NCI-H2081 treated with DMSO at 0.1 percent for 48 hours (cell line): ENCODE results near the gene FGD4.

Source experiments
- DNase-seq: peaks from one replicate; lab custom pipeline; 2025; lab: John Stamatoyannopoulos, UW

Gene FGD4

DNA sequence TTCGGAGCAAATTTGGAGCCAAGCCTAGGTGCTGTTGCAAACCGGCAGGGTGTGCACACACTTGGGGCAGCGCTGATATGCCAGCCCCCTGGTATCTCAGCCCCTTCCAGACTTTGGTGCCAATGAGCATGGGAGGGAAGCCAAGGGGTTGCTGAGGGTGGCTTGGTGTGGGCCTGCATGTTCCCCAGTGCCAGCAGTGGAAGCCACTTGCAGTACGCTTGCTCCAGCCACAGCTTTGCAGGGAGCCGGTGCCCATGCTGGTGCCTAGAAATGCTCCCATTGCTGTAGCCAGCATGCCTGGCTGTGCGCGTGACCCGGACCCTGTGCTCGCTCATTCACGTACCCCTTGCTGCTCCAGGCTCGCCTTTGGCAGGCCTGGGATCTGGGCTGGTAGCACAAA, 212.6 kb downstream of the FGD4 start:
- no peak for DNase-seq

DNA sequence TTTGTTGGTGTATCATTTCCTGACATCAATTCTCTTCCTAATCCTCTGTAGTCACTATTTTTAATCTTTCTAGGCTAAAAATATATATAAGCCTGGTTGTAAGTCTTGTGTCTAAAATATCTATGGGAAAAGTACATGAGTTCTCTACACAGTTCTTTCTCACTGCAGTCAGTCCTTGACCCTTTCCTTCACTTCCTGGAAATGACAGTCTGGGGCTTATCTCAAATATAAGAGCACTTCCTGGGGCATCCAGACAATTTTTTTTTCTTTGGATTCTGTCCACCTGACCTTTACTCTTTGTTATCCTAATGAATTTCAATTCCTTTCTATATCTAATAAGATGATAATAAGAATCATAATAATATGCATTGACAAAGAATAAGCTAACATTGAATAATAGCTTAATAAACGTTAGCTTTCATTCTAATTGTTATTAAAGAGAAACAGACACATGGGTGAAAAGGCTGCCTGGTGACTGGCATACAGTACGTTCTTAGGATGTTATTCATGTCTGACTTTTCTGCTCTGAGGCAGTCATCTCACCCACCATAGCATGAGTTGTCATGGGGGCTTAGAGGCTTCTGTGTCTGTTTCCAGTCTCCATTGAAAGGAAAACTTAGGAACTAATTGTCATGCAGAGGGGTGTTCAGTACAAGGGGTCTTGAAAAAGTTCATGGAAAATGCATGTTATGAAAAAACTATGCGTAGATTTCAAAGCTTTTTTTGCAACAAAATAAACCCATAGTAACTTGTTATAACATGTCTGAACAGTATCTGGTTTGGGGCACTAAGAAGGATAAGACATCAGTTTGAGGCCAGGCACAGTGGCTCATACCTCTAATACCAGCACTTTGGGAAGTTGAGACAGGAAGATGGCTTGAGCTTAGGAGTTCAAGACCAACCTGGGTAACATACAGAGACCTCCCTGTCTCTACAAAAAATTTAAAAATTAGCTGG, 213.6 kb downstream of the FGD4 start:
- no peak for DNase-seq

DNA sequence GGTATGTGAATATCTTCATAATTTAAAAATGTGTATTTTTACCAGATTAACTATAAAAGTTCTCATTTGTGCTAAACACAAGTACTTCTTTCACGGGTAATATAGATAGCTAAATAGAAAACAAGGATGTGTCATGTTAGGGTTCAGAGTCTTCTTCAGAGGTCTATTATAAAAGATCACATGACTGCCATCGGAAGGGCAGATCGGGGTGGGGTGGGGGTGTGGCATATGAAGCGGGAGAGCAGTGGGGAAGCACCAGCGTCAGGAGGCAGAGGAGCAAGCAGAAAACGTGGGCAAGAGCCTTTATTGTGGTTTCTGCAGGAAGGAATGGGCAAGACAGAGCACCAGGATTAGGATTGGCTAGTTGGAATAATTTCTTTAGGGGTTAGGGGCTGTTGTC, 216.1 kb downstream of the FGD4 start:
- no peak for DNase-seq

DNA sequence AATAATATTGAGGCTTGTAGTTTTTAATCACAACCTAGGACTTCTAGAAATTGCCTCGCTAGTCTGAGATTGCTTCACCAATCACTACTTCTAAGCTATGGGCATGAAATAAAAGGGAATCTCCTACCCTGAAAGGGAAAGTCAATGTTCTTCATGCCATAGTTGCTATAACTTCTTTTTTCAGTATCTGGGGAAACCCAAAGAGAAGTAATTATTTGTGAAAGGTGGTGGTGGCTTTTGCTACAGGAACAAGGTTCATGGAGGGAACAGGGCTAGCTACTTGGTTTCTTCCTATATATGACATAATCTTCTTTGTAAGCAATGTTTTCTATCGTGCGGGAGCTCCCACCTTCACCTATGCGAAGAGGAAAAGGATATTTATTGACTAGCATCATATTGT, 218.2 kb downstream of the FGD4 start:
- DNase-seq, result no peak

DNA sequence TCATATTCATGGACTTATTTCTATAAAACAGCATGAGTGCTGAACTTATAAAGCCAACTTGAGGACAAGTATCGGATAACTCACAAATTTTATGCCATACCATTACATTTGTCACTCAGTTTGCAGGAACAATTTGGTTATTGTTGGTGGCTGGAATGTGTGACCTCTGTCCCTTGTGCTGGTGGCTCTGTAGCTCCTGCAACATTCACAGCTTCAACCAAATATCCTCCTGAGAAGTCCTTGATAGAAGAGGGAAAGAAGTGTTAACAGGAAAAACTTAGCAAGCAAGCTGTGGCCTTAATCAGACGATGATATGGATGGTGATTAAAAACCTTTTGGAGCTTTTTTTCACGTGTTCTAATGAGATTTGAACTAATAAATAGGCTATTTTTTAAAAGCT, 218.8 kb downstream of the FGD4 start:
- no peak for DNase-seq

DNA sequence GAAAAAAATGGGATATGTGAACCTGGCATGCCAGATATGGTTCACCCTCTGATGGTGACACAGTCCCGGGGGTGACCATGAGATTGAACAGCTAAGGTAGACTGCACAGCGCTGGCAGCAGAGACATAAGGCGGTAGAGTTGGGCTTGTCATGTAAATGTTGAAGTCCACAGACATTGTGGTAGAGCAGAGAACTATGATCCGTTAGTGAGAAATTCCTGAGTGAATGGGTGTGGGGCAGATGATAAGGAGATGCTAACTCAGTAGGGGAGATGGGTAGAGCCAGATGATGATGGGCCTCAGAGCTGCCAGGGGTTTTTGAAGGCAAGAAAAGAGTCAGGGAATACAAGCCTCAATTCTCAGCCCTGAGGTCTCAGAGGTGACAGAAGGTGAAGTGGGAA, 228.6 kb downstream of the FGD4 start:
- DNase-seq, result no peak

DNA sequence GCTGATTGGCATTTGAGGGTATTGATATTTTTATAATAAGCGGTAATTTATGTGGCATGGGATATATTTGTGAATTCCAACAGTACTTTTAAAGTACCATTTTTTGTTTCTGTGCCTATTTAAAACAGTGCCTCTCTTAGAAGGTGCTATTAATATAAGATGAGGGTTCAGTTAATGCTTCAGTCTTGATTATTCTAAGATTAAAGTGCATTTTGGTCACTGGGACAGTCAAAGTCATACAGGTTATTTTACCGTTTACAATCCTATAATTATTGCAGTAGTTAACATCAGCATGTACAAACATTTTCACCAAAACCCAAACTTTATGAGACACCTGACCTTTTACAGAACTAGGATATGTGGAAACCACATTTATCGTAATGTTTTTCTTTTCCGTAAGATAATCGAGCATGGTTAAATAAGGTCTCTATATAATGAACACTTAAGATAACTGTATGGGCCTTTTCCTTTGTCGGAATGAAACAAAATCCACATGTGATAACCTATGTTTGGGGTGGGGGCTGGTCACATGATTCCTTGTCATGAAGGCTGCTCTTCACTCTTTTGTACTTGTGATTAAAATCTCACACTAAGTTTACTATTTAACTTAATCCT, 242.0 kb downstream of the FGD4 start:
- no peak for DNase-seq

DNA sequence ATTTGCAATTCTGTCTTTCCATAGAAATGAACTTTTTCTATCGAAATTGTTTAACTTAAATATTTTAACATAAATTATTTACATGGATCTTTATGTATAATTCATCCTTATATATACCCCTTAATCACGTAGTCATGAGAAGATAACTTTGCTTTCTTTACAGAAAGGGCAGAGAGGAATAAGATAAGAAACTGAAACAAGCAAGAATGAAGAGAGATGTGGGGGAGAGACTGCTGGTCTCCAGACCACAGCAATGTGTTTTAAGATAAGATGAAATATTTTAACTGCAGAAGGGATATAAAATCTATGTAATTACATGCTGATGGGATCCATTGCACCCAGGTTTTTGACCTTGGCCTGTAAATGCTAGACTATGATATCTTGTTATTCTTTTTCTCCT, 245.1 kb downstream of the FGD4 start:
- no peak for DNase-seq

DNA sequence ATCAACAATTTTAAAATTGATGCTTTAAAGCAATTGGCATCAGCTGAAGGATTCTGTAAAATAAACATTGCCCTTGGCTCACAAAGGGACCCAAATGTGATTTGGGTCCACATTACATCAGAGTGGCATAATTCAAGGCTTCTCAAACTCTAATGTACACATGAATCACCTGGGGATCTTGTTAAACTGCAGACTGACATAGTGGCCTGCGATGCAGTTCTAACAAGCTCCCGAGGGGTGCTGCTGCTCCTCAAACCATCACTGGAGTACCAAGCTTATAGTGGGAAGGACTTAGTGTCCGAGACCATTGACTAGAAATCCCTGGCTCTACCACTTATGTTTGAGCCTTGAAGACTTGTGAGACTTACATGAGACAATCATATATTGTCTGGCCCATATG, 247.9 kb downstream of the FGD4 start:
- no peak for DNase-seq

DNA sequence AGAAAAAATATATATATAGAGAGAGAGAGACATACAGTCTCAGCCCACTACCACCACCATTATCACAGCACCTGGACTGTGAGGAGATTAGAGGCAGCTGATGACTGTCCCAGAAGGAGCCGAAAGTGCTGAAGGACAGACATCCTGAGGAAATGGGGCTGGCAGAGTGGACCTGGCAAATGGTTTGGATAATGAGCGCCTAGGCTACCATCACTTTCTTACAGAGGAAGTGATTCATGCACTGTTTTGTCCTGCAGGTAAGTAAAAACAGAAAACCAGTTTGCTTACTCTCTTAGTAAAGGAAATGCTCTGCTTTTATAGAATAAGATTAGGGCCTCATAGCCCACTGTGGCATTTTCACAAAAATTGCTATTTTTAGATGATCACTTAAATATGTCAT, 251.2 kb downstream of the FGD4 start:
- no peak for DNase-seq

DNA sequence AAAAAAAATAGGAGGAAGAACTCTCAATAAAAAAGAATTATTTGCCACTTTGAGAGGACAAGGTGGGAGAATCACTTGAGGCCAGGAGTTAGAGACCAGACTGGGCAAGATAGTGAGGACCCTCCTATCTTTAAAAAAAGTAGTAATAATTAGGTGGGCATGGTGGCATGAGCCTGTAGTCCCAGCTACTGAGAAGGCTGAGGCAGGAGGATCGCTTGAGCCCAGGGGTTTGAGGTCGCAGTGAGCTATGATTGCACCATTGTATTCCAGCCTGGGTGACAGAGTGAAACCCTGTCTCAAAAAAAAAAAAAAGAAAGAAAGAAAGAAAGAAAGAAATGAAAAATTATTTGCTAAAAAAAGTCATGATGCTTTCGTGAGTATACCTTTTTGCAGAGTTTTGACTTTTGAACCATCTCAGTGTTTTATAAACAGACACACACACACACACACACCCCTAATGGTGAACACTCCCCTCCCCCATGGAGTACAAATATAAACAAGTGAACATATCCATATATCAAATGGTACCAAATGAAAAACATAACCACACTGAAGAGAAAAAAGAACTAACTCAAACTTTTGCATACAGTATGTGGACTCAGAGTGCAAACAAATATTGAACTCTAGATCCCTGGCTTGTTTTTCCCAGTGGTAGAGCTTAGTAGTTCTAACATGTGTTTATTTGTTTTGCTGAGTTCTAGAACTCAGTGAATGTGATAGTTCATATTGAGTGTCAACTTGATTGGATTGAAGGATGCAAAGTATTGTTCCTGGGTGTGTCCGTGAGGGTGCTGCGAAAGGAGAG, 252.0 kb downstream of the FGD4 start:
- DNase-seq, result no peak

DNA sequence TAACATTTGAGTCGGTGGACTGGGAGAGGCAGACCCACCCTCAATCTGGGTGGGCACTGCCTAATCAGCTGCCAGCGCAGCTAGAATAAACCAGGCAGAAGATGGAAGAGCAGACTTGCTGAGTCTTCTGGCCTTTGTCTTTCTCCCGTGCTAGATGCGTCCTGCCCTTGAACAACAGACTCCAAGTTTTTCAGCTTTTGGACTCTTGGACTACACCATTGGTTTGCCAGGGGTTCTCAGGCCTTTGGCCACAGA, 252.5 kb downstream of the FGD4 start:
- no peak for DNase-seq

DNA sequence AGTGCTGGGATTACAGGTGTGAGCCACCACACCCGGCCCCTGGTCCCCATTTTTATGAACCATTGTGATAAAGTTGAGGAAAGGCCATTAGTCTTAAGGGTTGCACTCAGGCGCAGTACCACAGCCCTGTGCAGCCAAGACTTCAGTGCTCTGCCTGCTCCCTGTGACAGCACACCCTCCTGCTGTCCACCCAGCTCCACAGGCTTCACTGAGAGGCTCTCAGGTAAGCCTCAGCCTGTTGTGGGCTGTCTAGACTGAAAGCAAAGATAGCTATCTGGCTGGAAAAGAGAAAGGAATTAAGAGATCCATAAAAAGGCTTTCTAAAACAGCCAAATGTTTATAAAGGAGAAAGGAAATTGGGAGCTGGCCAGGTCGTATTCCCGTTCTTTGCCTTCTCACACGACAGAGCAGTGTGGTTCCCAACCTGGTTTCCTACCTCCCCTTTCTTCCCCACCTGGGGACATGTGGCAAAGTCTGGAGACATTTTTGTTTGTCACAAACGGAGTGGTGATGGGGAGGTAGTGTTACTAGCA, 260.6 kb downstream of the FGD4 start:
- DNase-seq, result no peak

DNA sequence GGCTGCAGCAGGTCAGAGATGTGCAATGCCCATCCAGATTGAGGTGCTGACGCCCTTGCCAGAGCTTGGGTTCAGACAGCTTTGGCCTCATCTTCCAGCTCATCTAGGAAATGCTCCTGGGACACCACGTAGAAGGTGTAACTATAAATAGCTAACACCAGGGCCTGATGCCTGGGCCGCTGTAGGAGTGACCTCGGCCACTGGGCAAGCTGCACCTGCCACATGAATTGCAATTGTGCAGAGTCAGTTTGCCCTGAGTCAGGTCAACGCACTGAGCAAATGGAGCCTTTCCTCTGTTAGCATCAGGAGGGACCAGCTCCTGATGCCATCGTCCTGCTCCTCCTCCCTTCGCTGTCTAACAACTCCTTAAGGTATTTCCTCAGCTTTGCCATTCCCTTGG, 262.3 kb downstream of the FGD4 start:
- no peak for DNase-seq

DNA sequence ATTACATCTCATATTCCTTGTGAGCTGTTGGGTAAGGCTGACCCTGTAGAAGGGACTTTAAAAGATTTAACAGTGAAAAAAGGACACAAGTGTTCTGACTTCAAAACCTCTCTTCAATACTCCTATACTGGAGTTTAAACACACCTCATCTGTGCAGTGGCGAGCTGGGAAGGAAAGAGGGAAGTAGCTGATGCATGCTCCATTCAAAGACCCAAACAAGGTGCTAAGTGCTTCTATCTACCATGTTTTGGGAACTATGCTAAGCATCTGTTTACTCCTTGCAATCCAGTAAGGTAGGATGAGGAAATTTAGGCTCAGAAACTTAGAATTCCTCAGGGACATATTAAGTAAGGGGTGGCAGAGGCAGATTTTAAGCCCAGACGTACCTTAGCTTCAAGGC, 263.3 kb downstream of the FGD4 start:
- no peak for DNase-seq

DNA sequence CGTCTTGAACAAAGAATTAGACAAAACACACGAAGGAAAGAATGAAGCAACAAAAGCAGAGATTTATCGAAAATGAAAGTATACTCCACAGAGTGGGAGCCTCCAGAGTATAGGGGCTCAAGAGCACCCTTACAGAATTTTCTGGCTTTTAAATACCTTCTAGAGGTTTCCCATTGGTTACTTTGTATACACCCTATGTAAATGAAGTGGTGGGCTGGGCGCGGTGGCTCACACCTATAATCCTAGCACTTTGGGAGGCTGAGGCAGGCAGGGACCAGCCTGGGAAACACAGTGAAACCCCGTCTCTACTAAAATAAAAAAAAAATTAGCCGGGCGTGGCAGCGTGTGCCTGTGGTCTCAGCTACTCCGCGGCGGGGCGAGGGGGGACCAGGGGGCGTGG, 266.7 kb downstream of the FGD4 start:
- DNase-seq, result no peak

DNA sequence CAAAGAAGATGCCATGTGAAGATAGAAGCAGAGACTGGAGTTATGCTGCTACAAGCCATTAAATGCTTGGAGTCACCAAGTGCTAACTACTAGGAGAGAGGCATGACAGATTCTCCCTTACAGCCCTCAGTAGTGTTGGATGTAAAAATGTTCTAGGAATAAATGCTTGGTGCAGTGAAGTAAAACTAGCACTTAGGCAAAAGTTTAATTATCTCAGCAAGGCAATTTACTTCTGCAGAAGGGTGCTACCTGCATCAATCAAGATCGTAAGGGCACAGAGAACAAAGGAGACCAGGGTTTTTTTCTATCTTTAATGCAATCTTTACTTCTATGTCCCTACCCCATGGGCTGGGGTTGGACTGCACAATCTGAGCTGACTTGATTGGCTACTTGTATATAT, 270.2 kb downstream of the FGD4 start:
- no peak for DNase-seq

DNA sequence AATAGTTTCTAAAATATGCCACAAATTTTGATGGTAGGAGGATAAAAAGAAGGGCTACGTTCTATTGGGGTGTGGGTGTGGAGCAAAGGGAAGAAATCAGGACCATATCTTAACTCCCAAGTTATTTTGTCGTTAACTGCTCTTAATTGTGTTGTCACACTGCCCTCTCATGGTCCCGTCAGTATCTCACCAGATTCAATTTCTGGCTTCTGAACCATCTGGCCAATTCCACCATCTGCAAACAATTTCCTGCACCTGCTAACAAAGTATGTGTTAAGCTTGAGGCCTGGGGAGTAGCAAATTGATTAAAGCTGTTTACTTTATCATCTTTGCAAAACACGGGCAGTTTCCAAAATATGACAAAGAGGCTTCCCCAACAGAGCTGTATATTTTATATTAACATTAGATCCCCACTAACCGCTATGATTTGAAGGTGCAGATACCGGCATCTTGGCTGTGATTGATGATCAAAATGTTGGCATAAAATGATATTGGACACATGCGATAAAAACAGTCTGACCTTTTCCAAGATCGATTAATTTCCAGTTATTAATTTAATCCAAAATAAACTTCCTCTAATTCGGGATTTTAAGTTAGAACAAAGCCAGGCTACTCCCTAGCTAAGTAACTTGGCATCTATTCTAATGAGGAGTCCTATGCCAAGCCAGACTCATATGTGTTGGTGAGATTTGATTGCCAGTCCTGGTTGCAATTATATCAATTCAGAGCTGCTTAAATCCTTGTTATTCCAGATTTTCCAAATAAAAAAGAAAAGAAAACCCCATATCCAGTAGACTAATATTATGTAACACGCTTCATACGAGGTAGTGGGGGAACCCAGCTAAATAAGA, 272.8 kb downstream of the FGD4 start:
- DNase-seq, result peak; percentile 89

DNA sequence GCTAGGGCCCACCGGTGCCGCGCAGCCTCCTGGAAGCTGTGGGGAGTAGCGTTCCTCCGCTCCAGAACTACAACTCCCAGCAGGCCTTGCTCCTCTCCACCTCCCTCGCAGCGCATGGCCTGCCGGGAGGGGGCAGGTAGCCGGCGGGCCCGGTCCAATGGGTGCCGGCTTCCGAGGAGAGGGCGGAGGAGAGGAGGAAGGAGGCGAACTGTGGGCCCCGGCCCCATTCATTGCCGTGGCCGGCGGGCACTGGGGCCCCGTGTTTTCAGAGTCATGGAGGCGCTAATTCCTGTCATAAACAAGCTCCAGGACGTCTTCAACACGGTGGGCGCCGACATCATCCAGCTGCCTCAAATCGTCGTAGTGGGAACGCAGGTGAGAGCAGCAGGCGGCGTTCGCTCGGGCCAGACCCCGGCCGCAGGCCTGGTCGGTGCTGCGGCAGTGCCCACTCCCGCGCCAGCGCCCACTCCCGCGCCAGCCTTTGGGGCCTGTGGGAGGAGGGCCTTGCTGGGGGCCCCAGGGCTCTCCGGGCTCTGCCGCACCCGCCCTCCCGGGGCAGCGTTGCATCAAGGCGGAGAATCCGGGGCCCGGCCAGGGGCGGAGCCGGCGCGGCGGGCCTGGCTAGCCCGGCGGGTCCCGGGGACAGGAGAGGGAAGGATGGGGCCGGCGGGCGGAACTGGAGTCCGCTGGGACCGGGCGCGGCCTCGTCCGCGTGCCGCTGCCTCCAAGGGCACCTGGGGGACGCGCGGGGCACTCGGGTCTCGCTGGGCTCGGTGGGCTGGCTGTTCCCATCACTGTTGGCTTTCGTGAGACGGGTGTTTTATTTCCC, 279.9 kb downstream of the FGD4 start, which contains the start of gene DNM1L:
DNM1L (plus strand) TSS at position 211 of the 829 bp plus-strand sequence; CDS start at position 274, 63 bp downstream.
- peak; percentile 75 for DNase-seq

DNA sequence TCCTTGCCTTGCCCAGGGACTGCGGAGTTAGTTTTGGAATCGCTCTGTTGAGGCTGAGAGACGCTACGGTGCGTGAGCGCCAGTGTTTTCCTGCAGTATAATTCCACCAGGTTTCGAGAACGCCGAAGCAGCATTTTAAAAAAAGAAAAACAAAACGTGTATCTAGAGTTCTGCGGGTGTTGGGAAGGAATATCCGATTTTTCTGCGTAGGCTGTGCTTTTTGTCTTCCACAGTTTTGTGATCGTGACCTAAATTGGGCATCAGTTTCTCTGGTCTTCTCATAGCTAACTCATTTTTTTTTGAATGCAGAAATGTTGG, 280.5 kb downstream of the FGD4 start:
- no peak for DNase-seq

DNA sequence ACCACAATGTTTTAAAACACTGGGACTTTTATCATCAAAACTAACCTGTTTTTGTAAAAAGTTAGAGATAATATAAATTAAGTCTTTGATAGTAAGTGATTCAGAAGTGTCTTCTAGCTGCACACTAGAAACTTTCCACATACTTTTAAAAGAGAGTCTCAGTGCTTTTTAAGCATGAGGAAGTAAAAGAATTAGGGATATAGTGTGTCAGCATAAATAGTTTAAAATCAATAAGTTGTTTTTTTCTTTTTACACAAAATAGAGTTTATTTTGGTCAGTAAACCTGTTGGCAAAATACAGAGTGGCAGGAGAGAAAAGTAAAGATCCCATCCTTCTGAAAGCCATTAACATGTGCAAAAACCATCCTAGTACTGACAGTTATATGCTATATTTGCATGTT, 281.4 kb downstream of the FGD4 start:
- no peak for DNase-seq
